DMS 273 treated with DMSO at 0.1 percent for 48 hours (cell line): ENCODE results near the gene HSP90B1.

Source experiments
- DNase-seq: peaks from one replicate; lab custom pipeline; 2025; lab: John Stamatoyannopoulos, UW

HSP90B1 gene

DNA sequence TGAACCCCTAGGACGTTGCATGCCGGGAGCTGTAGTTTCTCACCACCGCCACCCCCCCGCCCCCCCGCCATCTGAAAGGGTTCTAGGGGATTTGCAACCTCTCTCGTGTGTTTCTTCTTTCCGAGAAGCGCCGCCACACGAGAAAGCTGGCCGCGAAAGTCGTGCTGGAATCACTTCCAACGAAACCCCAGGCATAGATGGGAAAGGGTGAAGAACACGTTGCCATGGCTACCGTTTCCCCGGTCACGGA is 501 bp upstream of the HSP90B1 start:
- peak; percentile 82 for DNase-seq

DNA sequence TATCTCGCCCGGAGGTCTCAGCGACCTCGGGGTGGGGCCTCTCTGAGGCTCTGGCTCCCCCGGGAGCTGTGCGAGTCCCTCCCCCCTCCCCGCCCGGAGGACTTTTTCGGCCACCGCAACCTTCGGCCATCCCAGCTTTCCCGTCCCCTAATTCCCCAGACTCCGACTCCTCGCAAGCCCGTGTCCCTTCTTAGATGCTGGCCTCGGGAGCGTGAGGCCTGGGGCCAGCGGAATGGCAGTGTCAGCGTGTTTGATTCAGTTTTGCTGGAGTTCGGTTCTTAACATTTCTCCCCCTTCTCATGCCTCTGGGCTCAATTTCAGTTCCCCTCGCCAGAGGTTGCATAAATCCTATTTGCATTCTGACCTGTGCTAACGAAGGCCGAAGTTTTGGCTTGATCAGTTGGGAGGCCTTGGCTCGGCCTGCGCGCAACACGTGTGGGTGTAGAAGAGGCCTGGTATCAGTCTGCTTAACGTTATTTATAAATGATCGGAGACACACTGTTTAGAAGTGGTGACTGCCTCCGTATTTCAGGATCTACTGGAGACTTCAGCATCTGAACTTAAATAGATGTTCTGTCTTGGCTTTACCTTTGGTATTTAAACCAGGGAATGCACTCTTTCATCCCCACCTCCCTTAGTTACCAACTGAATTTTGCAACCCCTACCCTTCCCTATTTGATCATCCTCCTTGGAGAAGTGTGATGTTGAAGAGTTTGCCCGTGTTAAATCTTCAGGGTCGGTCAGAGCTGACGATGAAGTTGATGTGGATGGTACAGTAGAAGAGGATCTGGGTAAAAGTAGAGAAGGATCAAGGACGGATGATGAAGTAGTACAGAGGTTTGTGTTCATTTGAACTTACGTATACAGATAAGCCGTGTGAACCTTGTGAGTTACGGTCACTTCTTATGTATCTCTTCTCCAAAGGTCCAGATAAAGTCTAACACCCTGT is 851 bp downstream of the HSP90B1 start:
- DNase-seq: no peak

DNA sequence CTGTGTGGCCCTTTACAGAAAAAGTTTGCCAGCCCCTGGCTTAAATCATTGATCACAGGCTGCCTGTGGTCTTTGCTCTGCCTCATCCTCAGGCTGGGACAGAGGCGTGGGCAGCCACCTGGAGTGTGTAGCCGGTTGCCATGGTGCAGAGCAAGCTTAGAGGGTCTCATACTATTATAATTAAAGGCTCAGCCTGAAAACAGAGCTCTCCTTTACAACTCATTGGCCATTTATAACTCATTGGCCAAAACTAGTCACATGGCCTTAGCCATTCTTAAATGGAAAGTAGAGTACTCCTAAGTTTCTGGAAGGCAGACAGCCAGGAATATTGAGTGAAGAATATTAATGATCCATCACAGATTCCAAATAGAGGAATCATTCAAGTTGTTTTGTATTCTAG is 3.0 kb downstream of the HSP90B1 start:
- no peak for DNase-seq

DNA sequence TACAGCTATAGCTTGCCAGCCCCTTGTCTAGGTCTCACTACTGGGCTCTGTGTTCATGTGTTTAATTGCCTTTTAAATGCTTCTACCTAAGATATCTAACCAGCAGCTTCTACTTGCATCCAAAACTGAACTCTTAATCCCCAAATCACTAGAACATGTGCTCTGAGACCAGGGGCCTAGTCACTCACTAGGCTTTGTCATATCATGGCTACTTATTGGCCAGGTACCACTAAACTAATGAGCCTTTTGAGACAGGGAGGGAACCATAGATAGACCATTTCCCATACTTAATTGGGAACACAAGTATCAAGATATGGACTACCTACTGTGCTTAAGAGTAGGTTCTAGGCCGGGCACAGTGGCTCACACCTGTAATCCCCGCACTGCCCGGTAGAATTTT is 6.5 kb downstream of the HSP90B1 start:
- no peak for DNase-seq

DNA sequence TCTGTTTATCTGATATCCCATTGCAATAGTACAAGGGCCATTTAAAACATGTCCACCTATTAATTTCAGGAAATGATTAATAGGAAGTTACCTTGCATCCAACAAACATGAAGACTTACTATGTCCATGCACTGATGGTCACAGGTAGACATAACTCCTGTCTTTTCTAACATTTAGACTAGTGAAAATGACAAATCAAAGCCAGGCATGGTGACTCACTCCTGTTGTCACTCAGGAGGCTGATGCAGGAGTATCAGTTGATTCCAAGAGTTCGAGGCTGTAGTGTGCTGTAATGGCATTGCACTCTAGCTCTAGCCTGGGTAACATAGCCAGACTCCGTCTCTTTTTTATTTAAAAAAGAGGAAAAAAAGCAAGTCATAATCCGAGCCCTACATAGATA is 14.8 kb downstream of the HSP90B1 start:
- DNase-seq: no peak

DNA sequence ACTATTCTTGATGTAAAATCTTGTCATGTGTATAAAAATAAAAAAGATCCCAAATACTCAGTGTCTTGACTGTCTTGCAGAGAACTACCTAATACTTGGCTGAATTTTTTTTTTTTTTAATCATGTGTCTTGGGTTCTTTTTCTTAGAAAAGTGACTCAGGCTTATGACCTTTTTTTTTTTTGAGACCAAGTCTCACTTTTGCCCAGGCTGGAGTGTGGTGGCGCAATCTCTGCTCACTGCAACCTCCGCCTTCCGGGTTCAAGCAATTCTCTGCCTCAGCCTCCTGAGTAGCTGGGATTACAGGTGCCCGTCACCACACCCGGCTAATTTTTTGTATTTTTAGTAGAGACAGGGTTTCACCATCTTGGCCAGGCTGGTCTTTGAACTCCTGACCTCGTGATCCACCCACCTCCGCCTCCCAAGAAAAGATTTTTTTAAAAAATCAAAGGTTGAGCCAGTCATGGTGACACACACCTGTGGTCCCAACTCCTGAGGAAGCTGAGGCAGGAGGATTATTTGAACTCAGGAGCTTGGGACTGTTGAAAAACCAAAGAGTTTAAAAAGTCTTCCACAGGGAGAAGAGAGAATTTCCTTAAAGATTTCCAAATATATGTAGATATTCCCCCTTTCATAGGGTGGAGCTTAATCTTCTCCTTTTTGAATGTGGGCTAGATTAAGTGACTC is 17.8 kb downstream of the HSP90B1 start:
- DNase-seq: no peak

DNA sequence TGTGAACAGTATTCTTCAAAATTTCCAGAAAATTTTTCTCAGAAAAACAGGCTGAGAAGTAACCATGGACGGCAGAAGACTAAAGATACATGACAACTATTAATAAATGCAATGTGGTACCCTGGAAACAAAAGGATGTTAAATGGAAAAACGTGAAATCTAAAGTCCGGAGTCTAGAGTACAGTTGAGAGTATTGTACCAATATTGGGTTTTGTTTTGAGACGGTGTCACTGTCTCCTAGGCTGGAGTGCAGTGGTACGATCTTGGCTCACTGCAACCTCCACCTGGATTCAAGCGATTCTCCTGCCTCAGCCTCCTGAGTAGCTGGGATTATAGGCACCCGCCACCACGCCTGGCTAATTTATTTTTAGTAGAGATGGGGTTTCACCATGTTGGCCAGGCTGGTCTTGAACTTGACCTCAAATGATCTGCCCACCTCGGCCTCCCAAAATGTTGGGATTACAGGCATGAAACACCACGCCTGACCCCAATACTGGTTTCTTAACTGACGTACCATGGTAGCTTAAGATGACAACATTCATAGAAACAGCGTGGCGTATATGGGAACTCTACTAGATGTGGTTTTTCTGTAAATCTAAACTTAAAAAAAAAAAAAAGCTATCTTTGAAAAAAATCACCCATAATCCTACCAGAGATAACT is 18.7 kb downstream of the HSP90B1 start:
- no peak for DNase-seq

DNA sequence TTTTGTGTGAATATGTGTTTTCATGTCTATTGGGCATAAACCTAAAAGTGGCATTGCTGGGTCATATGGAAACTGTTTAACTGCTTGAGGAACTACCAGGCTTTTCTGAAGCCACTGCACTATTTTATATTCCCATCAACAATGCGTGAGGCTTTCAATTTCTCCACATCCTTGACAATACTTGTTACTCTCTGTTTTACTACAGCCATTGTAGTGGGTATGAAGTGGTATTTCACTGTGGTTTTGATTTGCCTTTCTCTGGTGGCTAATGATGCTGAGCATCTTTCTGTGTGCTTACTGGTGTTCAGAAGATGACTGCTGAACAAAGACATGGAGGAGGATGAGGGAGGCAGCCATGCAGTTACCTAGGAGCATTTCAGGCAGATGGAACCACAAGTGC is 22.3 kb downstream of the HSP90B1 start:
- no peak for DNase-seq

DNA sequence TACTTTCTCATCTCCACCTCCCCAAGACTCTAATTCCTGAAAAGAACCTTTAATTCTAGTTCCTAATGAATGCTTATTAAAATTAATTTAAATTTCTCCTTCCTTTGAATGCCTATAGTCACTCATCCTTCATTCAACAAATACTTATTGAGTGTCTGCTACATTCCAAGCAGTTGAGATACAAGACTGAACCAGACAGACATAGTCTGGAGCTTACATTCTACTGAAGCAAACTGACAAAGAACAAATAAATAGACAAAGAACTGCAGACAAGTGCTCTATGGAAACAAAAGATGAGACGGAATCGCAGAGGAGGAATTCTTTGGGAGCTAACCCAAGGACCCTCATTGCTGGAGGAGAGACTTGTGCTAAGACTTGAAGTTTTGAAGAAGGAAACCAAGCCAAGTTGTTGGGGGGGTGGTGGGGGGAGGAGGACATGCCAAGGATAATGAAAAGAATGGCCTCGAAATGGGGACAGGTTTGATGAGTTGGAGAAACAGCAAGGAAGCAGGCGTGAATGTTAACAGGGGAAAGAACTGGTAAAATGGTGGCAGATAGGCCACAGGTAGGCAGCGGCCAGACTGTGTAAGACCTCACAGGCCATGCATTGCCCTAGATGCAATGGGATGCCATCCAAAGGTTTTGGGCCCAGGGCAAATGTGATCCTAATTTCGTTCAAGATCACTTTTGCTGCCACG is 25.8 kb downstream of the HSP90B1 start:
- DNase-seq: no peak

DNA sequence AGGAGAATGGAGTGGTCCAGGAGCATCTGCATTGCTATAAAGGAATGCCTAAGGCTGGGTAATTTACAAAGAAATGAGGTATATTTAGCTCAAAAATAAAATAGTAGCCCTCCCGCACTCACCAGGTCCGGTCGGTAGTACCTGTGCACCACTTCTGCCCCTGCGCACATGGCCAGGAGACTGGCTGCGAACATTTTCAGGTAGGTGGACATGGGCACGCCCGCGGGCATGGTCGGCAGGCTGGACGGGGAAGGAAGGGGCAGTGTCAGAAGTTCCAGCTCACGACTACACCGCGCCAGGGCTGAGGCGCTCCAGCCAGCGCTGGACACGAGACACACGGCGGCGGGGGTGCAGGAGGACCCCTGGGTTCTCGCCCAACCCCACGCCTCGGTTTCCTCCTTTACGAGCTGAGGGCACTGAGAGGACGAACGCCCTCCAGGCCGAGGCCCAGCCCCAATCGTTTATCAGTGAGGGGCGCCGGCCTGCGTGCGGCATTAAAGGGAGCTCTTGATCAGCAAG is 26.4 kb downstream of the HSP90B1 start:
- no peak for DNase-seq

DNA sequence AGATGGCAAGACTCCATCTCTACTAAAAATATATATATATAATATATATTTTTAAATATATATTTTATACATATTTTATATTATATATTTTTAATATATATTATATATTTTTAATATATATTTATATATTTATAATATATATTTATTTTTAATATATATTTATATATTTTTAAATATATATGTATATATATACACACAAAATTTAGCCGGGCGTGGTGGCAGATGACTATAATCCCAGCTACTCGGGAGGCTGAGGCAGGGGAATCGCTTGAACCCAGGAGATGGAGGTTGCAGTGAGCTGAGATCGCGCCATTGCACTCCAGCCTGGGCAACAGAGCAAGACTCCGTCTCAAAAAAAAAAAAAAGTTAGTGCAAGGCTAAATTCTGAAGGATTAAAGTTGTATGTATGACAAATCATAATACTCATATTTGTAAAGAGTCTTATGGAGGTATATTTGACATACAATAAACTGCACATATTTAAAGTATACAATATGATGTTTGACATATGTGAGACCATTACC is 27.7 kb downstream of the HSP90B1 start:
- DNase-seq: no peak

DNA sequence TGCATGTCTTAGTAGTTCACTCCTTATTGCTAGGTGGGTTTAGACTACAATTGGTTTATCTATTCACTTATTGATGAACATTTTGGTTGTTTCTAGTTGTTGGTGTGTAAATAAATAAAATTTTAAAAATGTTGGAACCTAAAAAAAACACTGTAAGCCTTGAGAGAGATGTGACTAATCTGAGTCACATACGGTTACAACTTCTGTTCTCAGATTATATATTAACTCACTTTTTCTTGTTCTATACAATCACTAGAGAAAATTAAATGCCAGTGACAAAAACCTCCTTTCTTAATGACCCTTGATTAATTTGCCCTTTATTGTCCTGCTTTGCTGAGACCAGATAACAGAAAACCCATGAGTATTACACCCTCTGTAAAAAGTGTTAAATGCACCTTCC is 28.4 kb downstream of the HSP90B1 start:
- DNase-seq: no peak

DNA sequence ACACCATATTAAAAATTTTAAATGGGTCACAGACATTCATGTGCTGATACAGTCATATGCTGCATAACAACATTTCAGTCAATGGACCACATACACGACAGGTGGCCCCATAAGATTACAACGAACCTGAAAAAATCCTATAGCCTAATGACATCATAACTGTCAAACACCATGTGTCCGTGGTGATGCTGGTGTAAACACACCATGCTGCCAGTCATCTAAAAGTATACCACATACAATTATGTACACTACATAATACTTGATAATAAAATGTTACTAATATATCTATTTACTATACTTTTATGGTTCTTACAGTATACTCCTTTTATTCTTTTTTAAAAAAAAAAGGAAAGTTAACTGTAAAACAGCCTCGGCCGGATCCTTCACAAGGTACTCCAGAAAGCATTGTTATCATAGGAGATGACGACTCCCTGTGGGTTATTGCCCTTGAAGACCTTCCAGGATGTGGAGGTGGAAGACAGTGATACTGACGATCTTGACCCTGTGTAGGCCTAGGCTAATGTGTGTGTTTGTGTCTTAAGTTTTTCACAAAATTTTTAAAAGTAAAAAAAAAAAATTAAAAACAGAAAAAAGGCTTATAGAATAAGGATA is 30.5 kb downstream of the HSP90B1 start:
- DNase-seq: no peak

DNA sequence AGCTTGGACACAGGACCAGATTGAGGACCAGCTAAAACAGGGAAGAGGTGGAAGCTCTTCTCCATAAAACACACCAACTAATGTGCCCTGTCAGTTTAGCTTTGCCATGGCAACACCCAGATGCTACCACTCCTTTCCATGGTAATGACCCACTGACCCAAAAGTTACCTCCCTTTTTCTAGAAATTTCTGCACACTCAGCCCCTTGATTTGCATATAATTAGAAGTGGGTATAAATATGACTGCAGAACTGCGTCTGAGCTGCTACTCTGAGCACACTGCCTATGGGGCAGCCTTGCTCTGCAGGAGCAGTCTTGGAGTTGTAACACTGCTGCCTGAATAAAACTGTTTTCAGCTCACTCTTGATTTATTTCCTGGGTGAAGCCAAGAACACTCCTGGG is 32.3 kb downstream of the HSP90B1 start:
- DNase-seq: no peak

DNA sequence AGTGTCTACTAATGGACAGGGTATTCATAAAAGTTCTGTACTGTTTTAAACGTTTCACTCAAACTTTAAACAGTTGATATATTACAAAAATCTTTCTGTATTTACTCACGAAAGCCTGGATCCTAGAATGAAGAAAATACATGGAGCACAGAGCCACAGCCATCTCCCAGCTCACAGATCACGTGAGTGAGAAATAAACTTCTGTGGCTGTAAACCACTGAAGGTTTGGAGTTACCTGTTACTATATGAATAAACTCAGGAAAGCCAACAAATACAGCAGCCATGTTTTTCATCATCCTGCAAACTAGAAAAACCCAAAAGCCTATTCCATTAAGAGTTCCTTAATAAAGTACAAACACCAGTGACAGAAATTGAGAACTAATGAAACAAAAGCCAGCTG is 34.6 kb downstream of the HSP90B1 start:
- no peak for DNase-seq

DNA sequence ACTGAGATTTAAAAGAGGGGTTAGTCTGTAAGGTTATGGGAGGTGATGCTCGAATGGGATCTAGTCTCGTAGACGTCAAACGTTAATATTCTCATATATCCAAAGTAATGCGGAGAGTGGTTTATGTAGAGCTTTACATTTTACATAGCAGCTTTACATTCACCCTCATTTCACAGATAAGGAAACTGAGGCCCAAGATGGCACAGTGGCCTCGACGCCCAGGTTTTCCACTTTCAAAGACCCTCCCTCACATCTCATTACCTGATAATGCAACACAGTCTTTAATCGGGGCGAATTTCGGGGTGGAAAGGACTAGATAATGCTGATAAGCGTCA is 35.0 kb downstream of the HSP90B1 start:
- DNase-seq: no peak

DNA sequence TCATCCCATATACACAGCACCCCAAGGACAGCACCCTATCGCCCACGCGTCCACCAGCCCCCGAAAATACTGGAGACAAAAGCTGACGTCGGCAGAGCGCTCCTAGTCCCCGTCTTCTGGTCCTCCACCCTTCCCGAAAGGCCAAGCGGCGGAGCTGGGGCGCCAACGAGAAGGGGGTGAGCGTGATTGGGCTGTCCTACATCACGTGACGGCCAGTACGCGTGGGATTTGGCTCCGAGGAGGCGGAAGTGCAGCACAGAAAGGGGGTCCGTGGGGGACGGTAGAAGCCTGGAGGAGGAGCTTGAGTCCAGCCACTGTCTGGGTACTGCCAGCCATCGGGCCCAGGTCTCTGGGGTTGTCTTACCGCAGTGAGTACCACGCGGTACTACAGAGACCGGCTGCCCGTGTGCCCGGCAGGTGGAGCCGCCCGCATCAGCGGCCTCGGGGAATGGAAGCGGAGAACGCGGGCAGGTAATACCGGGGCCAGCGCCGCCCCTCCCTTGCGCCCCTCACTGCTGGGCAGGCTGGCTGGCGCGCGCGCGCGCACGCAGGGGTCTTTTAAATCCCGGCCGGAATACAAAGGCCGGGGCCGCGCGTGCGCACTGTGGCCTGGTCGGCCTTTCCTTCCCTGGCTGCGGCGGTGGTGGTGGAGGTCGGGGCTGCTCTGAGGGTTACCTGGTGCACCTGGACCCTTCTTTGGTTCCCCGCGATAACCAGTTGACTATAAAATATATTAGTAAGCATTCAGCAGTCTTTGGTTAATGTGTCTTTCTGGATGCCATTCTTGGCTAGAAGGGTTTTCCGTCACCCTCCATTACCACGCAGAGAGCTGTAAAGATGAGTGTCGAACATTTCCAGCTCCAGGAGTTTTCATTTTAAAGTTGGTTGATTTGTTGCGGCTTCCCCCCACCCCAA is 35.6 kb downstream of the HSP90B1 start, which contains the start of gene TDG:
Gene TDG (plus strand): TSS at position 283 of the 915 bp plus-strand sequence. CDS start 166 bp downstream, at position 449.
- DNase-seq: peak; percentile 95

DNA sequence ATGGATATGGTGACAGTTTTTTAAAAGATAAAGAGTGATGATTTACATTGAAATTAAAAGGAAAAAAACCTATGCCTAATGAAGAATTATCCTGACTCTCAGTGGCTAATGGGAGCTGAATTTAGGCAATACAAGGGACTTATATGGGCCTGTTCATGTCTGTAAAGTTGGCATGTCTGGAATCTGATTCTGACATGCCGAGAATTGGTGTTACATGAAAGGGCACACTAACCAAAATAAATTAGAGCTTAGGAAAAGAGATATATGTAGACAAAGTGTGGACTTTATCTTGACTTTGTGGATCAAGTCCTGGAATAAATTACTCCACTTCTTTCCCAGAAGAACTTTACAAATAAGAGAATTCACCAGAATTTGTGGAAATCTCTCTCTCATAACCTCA is 36.5 kb downstream of the HSP90B1 start:
- DNase-seq: no peak

DNA sequence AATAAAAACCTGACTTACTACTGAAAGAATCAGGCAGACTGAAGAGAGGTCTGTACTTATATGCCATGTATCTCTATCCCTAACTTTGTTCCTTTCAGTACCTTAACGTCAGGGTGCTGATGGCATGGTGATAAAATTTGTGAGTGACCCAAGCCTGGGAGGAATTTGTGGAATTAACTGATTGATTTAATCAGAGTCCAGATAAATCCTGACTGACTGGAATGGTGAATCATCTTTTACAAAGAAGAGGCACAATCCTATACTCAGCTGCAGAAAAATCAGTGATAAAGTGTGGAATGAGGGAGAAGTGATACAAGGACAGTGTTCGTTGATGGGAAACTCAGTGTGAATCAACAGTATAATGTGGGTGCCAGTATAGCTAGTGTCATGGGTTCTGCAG is 39.2 kb downstream of the HSP90B1 start:
- no peak for DNase-seq

DNA sequence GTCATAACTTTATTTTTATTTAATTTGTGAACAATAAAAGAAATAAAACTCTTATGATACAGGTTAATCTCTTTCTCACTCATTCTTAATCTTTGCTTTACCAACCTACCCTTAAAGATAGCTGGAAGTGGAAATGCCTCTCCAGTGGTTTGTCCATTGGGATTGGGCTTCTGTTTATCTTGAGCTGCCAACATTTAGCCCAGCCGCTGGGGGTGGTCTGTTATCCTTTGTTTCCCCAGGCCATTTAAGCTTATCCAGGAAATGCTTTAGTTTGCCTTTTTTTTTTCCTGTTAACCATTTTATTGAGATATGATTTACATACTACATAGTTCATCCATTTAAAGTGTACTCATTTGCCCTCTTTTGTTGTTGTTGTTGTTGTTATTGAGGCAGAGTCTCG is 43.7 kb downstream of the HSP90B1 start:
- DNase-seq: no peak

DNA sequence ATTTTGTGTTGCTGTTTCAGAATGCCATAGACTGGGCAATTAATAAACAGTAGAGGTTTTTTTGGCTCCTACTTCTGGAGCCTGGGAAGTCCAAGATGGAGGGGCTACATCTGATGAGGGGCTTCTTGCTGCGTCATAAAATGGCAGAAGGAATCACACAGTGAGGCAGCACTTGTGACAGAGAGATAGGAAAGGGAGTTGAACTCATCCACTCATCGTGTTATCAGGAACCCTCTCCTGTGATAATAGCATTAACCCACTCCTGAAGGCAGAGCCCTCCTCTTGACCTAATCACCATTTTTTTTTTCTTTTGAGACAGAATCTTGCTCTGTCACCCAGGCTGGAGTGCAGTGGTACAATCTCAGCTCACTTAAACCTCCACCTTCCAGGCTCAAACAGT is 45.2 kb downstream of the HSP90B1 start:
- DNase-seq: no peak
